Ovary (tissue), 9 donors: Measurements from ENCODE around the gene VWA1. TPM values are rescaled to one million over a fixed set of nuclear protein-coding genes. Genes with fewer than 3 reads are reported as not detected.

Source experiments
- DNase-seq, 5 donors: peaks; one replicate each; pipeline ENCODE4 v3.0.0-alpha.2; 2019 to 2020
- H3K27ac ChIP-seq, 2 donors: fragments of 200-600 bp; one replicate each; pipeline versions ENCODE4 v1.5.1 to v1.8.0; 2019 to 2022
- H3K27me3 ChIP-seq: fragments of 200-600 bp; one replicate; pipeline ENCODE4 v1.8.0; 2022
- H3K36me3 ChIP-seq: fragments of 200-600 bp; sonication (generic); one replicate; pipeline ENCODE4 v1.5.1; 2019
- H3K4me1 ChIP-seq: one replicate; pipeline ENCODE4 v1.8.1; 2013; ENCODE audit warnings: mild to moderate bottlenecking, moderate library complexity; ENCODE audit not compliant: insufficient read depth
- H3K4me3 ChIP-seq: fragments of 200-600 bp; sonication (generic); one replicate; pipeline ENCODE4 v1.5.1; 2017
- H3K9me3 ChIP-seq, 2 donors: fragments of 200-600 bp in 1 of 2; sonication (generic) in 1 of 2; one replicate each; pipeline versions ENCODE4 v1.5.1 to v1.8.1; 2013 to 2019; ENCODE audit warnings: mild to moderate bottlenecking in 1 of 2, moderate library complexity in 1 of 2
- EP300 ChIP-seq: sonication (generic); formaldehyde crosslinking; IDR thresholded peaks from one replicate; pipeline ENCODE4 v1.6.1; 2017; ENCODE audit warnings: antibody characterized with exemption
- POLR2A ChIP-seq: fragments of 450-650 bp; IDR thresholded peaks from one replicate; pipeline ENCODE4 v1.6.1; 2017; ENCODE audit warnings: antibody characterized with exemption, mild to moderate bottlenecking, moderate library complexity
- WGBS, 3 donors: extraction: QIAGEN DNeasy Blood & Tissue Kit in 1 of 3; methylation state at CpG; one replicate each; pipeline versions ENCODE4 v1.1.5 to v1.1.7; 2013 to 2017; 5-methylcytosine and 5-hydroxymethylcytosine counted together
- intact Hi-C, 4 donors: fragments of 100-400 bp; cut with DNase I; formaldehyde crosslinking; loops; one replicate each; pipeline versions ENCODE4 v1.11.0 to v1.15.1; 2022 to 2023
- polyA plus RNA-seq, 2 donors: library from polyadenylated mRNA; stranded (reverse); fragments of 200-250 nt in 1 of 2; fragments of 350-450 nt in 1 of 2; fragmentation: Illumina TruSeq in 1 of 2; extraction: RNeasy Lipid Tissue Mini Kit (QIAGEN cat#74804) in 1 of 2; gene quantifications; one replicate each; pipeline ENCODE4 v1.2.3, GENCODE V29; 2013 to 2014
- total RNA-seq, 7 donors: library from RNA; depleted of rRNA in 2 of 7; stranded (reverse); fragments of >200 nt in 2 of 7; fragmentation: NEBNext Ultra II Directional in 3 of 7; extraction: Animal tissue kit (Norgen Biotek cat#: 25700) in 3 of 7; gene quantifications; one replicate each; pipeline versions ENCODE4 v1.1.0 to v1.2.4, GENCODE V29; 2016 to 2023
- TF ChIP-seq, protein P1 (sequence below), 3 donors: fragments of 450-650 bp in 2 of 3; fragments of 200-600 bp in 1 of 3; IDR thresholded peaks; one replicate each; pipeline versions ENCODE4 v1.5.1 to v1.8.0; 2016 to 2022; ENCODE audit warnings: antibody characterized with exemption in 3 of 3, mild to moderate bottlenecking in 1 of 3
- donor health status: DM: no; HTN: no; CAD: no; lungs with moderate emphysema.
- donor health status: DM: no; HTN: no; CAD: no.
- donor health status: Bipolar disorder and iron deficiency.
- donor health status: DM: yes; HTN: yes; CAD: no.
- donor health status: DM: no; HTN: no; CAD: no.
- donor health status: DM: yes; HTN: yes; CAD: no.

VWA1 gene
- total and polyA plus RNA-seq, 9 donors = 0.20 to 73.5 (median 37.0) TPM

- H3K4me1 ChIP-seq = peaks cover 9% of the 10 kb centered on the region
- peak overlapping the region; percentile 74 to 83 for H3K27ac ChIP-seq
- no peaks in the 10 kb centered on the region for H3K27me3 ChIP-seq
- no peak for TF ChIP-seq EP300
- no peak for TF ChIP-seq POLR2A
- TF ChIP-seq, protein P1, sequence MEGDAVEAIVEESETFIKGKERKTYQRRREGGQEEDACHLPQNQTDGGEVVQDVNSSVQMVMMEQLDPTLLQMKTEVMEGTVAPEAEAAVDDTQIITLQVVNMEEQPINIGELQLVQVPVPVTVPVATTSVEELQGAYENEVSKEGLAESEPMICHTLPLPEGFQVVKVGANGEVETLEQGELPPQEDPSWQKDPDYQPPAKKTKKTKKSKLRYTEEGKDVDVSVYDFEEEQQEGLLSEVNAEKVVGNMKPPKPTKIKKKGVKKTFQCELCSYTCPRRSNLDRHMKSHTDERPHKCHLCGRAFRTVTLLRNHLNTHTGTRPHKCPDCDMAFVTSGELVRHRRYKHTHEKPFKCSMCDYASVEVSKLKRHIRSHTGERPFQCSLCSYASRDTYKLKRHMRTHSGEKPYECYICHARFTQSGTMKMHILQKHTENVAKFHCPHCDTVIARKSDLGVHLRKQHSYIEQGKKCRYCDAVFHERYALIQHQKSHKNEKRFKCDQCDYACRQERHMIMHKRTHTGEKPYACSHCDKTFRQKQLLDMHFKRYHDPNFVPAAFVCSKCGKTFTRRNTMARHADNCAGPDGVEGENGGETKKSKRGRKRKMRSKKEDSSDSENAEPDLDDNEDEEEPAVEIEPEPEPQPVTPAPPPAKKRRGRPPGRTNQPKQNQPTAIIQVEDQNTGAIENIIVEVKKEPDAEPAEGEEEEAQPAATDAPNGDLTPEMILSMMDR (IDR thresholded peaks at IDR 0.05) = no peak
- H3K9me3 ChIP-seq = no peaks in the 10 kb centered on the region
- WGBS, 3 donors = 74 to 81% (median 75%) methylated on average over 15 to 21 of the region's 21 CpGs
- no peaks in the 10 kb centered on the region for H3K36me3 ChIP-seq
- H3K4me3 ChIP-seq = peak overlapping the region; percentile 34
- intact Hi-C loops = no loop called here
- peak in 2 of 5 donors; percentile 32 to 38 for DNase-seq
Measured at GRCh38 chr1:1419363-1419812, 16.1 kb upstream of the VWA1 start.

DNA sequence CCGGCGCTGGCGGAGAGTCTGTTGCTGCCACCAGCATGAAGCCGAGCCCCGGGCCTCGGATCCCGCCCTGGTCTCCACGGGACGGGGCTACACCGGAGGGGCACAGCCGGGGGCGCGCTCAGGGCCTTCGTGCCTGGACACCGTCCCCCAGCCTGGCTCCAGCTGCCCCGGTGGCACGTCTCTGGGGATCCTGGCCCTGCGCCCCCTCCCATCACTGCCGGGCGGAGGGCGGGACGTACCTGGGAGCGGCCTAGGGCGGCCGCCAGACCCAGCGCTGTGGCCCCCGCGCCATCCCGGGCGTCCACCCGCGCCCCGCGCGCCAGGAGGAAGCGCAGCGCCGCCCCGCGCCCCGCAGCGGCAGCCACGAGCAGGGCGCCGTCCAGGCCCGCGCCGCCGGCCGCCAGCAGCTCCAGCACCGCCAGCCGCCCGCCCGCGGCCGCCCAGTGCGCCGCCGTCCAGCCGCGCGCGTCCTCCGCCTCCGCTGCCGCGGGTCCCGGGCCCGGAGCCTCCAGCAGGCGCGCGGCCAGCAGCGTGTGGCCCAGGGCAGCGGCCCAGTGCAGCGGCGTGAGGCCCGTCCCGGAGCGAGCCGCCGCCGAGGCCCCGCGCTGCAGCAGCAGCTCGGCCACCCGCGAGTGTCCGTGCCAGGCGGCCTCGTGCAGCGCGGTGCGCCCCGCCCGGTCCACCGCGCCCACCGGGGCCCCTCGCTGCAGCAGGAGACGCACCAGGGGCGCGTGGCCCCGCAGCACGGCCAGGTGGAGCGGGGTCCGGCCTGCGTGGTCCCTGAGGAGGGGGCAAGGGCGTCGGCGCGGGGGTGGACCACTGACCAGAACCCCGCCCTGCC lies 15.5 kb upstream of the VWA1 start:
- peaks cover 9% of the 10 kb centered on the region for H3K4me1 ChIP-seq
- H3K4me3 ChIP-seq = peak overlapping the region; percentile 34
- H3K36me3 ChIP-seq = no peaks in the 10 kb centered on the region
- TF ChIP-seq EP300 = no peak
- no peak for TF ChIP-seq POLR2A
- TF ChIP-seq, protein P1 (IDR thresholded peaks at IDR 0.05) = peak in 2 of 3 donors; percentile 14 to 33
- 2 to 9% (median 7%) methylated on average over 43 to 112 of the region's 112 CpGs for WGBS, 3 donors
- intact Hi-C loops = no loop called here
- DNase-seq = peak in 3 of 5 donors; percentile 51 to 73 (median 65)
- H3K27me3 ChIP-seq = no peaks in the 10 kb centered on the region
- H3K27ac ChIP-seq = peak overlapping the region; percentile 74 to 83
- H3K9me3 ChIP-seq = no peaks in the 10 kb centered on the region

GRCh38 chr1:1420654-1421141 lies 14.8 kb upstream of the VWA1 start:
- TF ChIP-seq, protein P1 (IDR thresholded peaks at IDR 0.05) = no peak
- TF ChIP-seq EP300 = no peak
- TF ChIP-seq POLR2A = no peak
- Histone ChIP-seq H3K9me3 (no peaks in the 10 kb centered on the region), H3K27me3 (no peaks in the 10 kb centered on the region), H3K36me3 (no peaks in the 10 kb centered on the region), H3K4me1 (peaks cover 9% of the 10 kb centered on the region), H3K4me3 (peak overlapping the region; percentile 33), H3K27ac (peak overlapping the region in 1 of 2 donors; percentile 38)
- WGBS, 3 donors = 32 to 54% (median 46%) methylated on average over 12 of the region's 12 CpGs
- intact Hi-C loops = no loop called here
- DNase-seq = peak in 2 of 5 donors; percentile 43 to 49

DNA sequence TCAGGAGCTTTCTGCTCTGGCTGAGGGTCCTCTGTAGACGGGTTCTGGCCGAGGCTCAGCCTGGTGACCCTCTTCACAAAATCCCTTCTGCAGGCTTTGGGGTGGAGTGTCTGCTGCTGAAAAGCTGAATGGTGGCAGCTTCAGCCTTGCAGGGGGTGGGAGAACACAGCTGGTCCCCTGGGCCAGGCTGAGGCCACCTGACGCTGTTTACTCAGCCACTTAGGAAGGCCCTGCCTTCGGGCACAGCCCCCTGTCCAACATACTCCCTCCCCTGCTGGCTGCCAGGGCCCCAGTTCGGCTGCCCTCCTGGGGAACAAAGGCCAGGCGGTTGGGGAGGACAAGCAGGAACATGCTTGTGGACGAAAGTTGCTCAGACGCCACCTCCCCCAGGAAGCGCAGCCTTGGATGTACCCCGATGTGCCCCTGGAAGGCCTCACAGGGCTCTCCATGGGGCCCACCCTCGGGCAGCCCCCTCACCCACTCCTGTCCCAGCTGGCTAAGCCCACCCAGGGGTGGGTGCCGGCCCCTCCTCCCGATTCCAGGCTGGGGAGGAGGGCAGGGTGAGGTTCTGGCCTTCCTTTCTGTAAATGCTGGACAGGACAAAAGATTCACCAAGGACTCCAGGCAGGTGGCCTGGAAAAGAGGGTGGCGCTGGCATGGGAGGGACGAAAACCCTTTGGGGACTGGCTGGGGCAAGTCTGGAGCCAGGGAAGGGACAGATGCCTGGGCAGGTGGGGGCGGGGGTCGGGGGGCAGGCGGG lies 14.2 kb upstream of the VWA1 start, which contains the start of gene ANKRD65:
Gene ANKRD65 (minus strand): TSS at position 130 of the 760 bp plus-strand sequence. CDS start 271 bp downstream, outside the sequence.
- no peaks in the 10 kb centered on the region for H3K9me3 ChIP-seq
- DNase-seq = peak in 1 of 5 donors; percentile 36
- H3K27ac ChIP-seq = peak within 1 kb of the TSS in 1 of 2 donors; percentile 38
- WGBS, 3 donors = 77 to 83% (median 78%) methylated on average over 17 to 18 of the region's 18 CpGs
- H3K4me3 ChIP-seq = peak within 1 kb of the TSS; percentile 33
- no peaks in the 10 kb centered on the region for H3K27me3 ChIP-seq
- peaks cover 9% of the 10 kb centered on the region for H3K4me1 ChIP-seq
- intact Hi-C loops = no loop called here
- no peaks in the 10 kb centered on the region for H3K36me3 ChIP-seq
- TF ChIP-seq POLR2A (no peak), EP300 (no peak)
- TF ChIP-seq, protein P1 (IDR thresholded peaks at IDR 0.05) = no peak
